Keratinocyte (primary cell): ENCODE results near the gene ZW10. TPM values are rescaled to one million over a fixed set of nuclear protein-coding genes. Genes with fewer than 3 reads are reported as not detected.

Experiments used
- DNase-seq: peaks from one replicate; pipeline ENCODE4 v3.0.0-alpha.2; 2011; ENCODE audit warnings: low read depth, missing footprints, low spot score
- FAIRE-seq: peaks from 2 replicates; lab custom pipeline; 2011; peaks lifted over from hg19 to GRCh38; lab: Jason Lieb, UNC
- H2AFZ ChIP-seq: 2 replicates; pipeline ENCODE4 v1.6.0; 2012; ENCODE audit warnings: low read length, control low read depth, inconsistent platforms; ENCODE audit not compliant: control insufficient read depth
- H3K27ac ChIP-seq: 2 replicates; pipeline ENCODE4 v1.5.1; 2011; ENCODE audit warnings: low read length; ENCODE audit not compliant: control insufficient read depth, insufficient read depth
- H3K27me3 ChIP-seq: 3 replicates; pipeline ENCODE4 v1.6.0; 2011; ENCODE audit warnings: low read length; ENCODE audit not compliant: control insufficient read depth, insufficient read depth; ENCODE audit errors: extremely low read depth
- H3K36me3 ChIP-seq, 2 experiments: 2 replicates in 1 of 2; 3 replicates in 1 of 2; pipeline ENCODE4 v1.5.1; 2011; ENCODE audit warnings: low read length in 2 of 2, mild to moderate bottlenecking in 1 of 2; ENCODE audit not compliant: control insufficient read depth in 2 of 2, insufficient read depth in 2 of 2; ENCODE audit errors: extremely low read depth in 1 of 2
- H3K4me1 ChIP-seq: 3 replicates; pipeline ENCODE4 v1.5.1; 2011; ENCODE audit warnings: low read length; ENCODE audit not compliant: control insufficient read depth, insufficient read depth; ENCODE audit errors: extremely low read depth
- H3K4me2 ChIP-seq: 3 replicates; pipeline ENCODE4 v1.6.0; 2011; ENCODE audit warnings: low read depth, low read length; ENCODE audit not compliant: control insufficient read depth, insufficient read depth; ENCODE audit errors: extremely low read depth
- H3K4me3 ChIP-seq, 3 experiments: fragments of 200-600 bp in 1 of 3; sonication (generic) in 1 of 3; 2 replicates in 2 of 3; 3 replicates in 1 of 3; pipeline ENCODE4 v1.5.1; 2011 to 2016; ENCODE audit warnings: low read length in 3 of 3, mild to moderate bottlenecking in 3 of 3, control low read depth in 2 of 3, inconsistent platforms in 1 of 3, low read depth in 1 of 3, mixed read lengths in 1 of 3, mixed run types in 1 of 3, moderate library complexity in 1 of 3; ENCODE audit not compliant: control insufficient read depth in 2 of 3, insufficient read depth in 2 of 3; ENCODE audit errors: extremely low read depth in 1 of 3
- H3K79me2 ChIP-seq: 2 replicates; pipeline ENCODE4 v1.6.0; 2012; ENCODE audit warnings: low read length; ENCODE audit not compliant: control insufficient read depth, insufficient read depth
- H3K9ac ChIP-seq: 3 replicates; pipeline ENCODE4 v1.6.0; 2011; ENCODE audit warnings: low read length; ENCODE audit not compliant: control insufficient read depth, insufficient read depth; ENCODE audit errors: extremely low read depth
- H3K9me1 ChIP-seq: 3 replicates; pipeline ENCODE4 v1.6.0; 2011; ENCODE audit warnings: low read length; ENCODE audit not compliant: control insufficient read depth, insufficient read depth; ENCODE audit errors: extremely low read depth
- H3K9me3 ChIP-seq: 2 replicates; pipeline ENCODE4 v1.5.1; 2012; ENCODE audit warnings: low read depth, low read length; ENCODE audit not compliant: control insufficient read depth
- H4K20me1 ChIP-seq: 3 replicates; pipeline ENCODE4 v1.6.0; 2011; ENCODE audit warnings: low read length; ENCODE audit not compliant: control insufficient read depth, insufficient read depth; ENCODE audit errors: extremely low read depth
- CTCF ChIP-seq, 3 experiments: IDR thresholded peaks in 1 of 3; conservative IDR thresholded peaks in 1 of 3; optimal IDR thresholded peaks in 1 of 3; 2 replicates in 2 of 3; 3 replicates in 1 of 3; pipeline versions ENCODE3 to v1.5.1; 2011; ENCODE audit warnings: low read length in 3 of 3, mild to moderate bottlenecking in 3 of 3, moderate library complexity in 2 of 3, control low read depth in 1 of 3, inconsistent platforms in 1 of 3; ENCODE audit not compliant: insufficient read depth in 2 of 3; ENCODE audit errors: extremely low read depth in 1 of 3
- EZH2 ChIP-seq: IDR thresholded peaks from one replicate; pipeline ENCODE4 v1.6.1; 2012; ENCODE audit warnings: inconsistent platforms, mild to moderate bottlenecking, low read length, moderate library complexity
- dilution Hi-C: fragments of 300-500 bp; cut with MboI; formaldehyde crosslinking; loops from one replicate; pipeline ENCODE4 v1.7.0; 2020; ENCODE audit warnings: low sequenced_read_pairs; ENCODE audit not compliant: extremely low pct_ligation_motif_present
- polyA plus RNA-seq, 5 experiments: library from polyadenylated mRNA; depleted of rRNA in 3 of 5; stranded (reverse) in 3 of 5; stranded (forward) in 1 of 5; unstranded in 1 of 5; fragments of >200 nt; gene quantifications; 1 replicate in 1 of 5; 2 replicates in 3 of 5; 3 replicates in 1 of 5; pipeline versions ENCODE4 v1.2.1 to v1.2.3, GENCODE V29; 2011 to 2012; ENCODE audit warnings: missing spikeins in 2 of 5, low read depth in 1 of 5, low replicate concordance in 1 of 5

ZW10 gene
- polyA plus RNA-seq, 1 donor (not counting 4 experiments of a cell fraction or from before 2014, with no cell fraction given), result 21.3 TPM

- H3K9me3 ChIP-seq, result no peaks in the 10 kb centered on the region
- H4K20me1 ChIP-seq, result no peaks in the 10 kb centered on the region
- no peaks in the 10 kb centered on the region for H3K79me2 ChIP-seq
- DNase-seq, result no peak
- no peak for FAIRE-seq
- no peak for TF ChIP-seq EZH2
- TF ChIP-seq CTCF (optimal IDR thresholded peaks at IDR 0.05 in 1 of 3, IDR thresholded peaks at IDR 0.05 in 1 of 3, conservative IDR thresholded peaks at IDR 0.05 in 1 of 3; ENCODE audit: extremely low read depth in 1 of 3, insufficient read depth in 2 of 3, low read length in 3 of 3), result no peak
- dilution Hi-C loops, result no loop called here
- no peaks in the 10 kb centered on the region for H3K27me3 ChIP-seq
- peaks cover 5% of the 10 kb centered on the region in 2 experiments for H3K36me3 ChIP-seq
- peaks cover 5% of the 10 kb centered on the region for H3K4me1 ChIP-seq
- H3K27ac ChIP-seq, result no peak overlapping the region
- no peak overlapping the region for H3K9ac ChIP-seq
- no peak overlapping the region for H2AFZ ChIP-seq
- no peak overlapping the region for H3K4me2 ChIP-seq
- H3K9me1 ChIP-seq, result no peaks in the 10 kb centered on the region
- H3K4me3 ChIP-seq, result no peak overlapping the region
Measured at GRCh38 chr11:113732092-113732491, 41.4 kb downstream of the ZW10 start.

- FAIRE-seq (peak; percentile 73), DNase-seq (no peak)
- Histone ChIP-seq H3K27ac (no peak overlapping the region), H3K27me3 (no peaks in the 10 kb centered on the region), H3K4me3 (no peak overlapping the region), H3K9me3 (no peaks in the 10 kb centered on the region), H3K4me1 (peaks cover 5% of the 10 kb centered on the region), H4K20me1 (no peaks in the 10 kb centered on the region), H3K9ac (no peak overlapping the region), H3K4me2 (no peak overlapping the region), H3K9me1 (no peaks in the 10 kb centered on the region), H2AFZ (no peak overlapping the region), H3K36me3 (peaks cover 0 to under 1% of the 10 kb centered on the region in 2 experiments), H3K79me2 (no peaks in the 10 kb centered on the region)
- dilution Hi-C loops, result no loop called here
- TF ChIP-seq EZH2 (no peak), CTCF (optimal IDR thresholded peaks at IDR 0.05 in 1 of 3, IDR thresholded peaks at IDR 0.05 in 1 of 3, conservative IDR thresholded peaks at IDR 0.05 in 1 of 3; ENCODE audit: extremely low read depth in 1 of 3, insufficient read depth in 2 of 3, low read length in 3 of 3) (peak; percentile 61 to 74 (median 72))
Measured at GRCh38 chr11:113730887-113731726, 42.4 kb downstream of the ZW10 start.
